H9 (cell line): ENCODE results near the gene SOX15. TPM values are rescaled to one million over a fixed set of nuclear protein-coding genes. Genes with fewer than 3 reads are reported as not detected.

Source experiments
- DNase-seq: peaks from one replicate; pipeline ENCODE4 v3.0.0-alpha.2; 2017
- H2AFZ ChIP-seq: one replicate; pipeline ENCODE4 v1.6.1; 2013; ENCODE audit warnings: mild to moderate bottlenecking, low read length, control low read depth, moderate library complexity
- H2AK5ac ChIP-seq: 2 replicates; pipeline ENCODE4 v1.6.1; 2013; ENCODE audit warnings: low read length, control low read depth, mixed read lengths; ENCODE audit not compliant: insufficient read length
- H2BK120ac ChIP-seq: one replicate; pipeline ENCODE4 v1.6.1; 2013; ENCODE audit warnings: low read depth, mild to moderate bottlenecking, low read length, control low read depth, inconsistent platforms; ENCODE audit not compliant: poor library complexity, severe bottlenecking
- H2BK12ac ChIP-seq: 2 replicates; pipeline ENCODE4 v1.6.1; 2013; ENCODE audit warnings: low read length, control low read depth, mixed read lengths, low read depth; ENCODE audit not compliant: insufficient read length
- H2BK15ac ChIP-seq: 2 replicates; pipeline ENCODE4 v1.6.1; 2013; ENCODE audit warnings: low read depth, low read length, control low read depth
- H2BK20ac ChIP-seq: one replicate; pipeline ENCODE4 v1.6.1; 2013; ENCODE audit warnings: low read depth, mild to moderate bottlenecking, low read length, control low read depth, inconsistent platforms; ENCODE audit not compliant: poor library complexity, severe bottlenecking
- H2BK5ac ChIP-seq: 2 replicates; pipeline ENCODE4 v1.6.1; 2013; ENCODE audit warnings: low read length, control low read depth, mixed read lengths; ENCODE audit not compliant: insufficient read length
- H3K14ac ChIP-seq: 2 replicates; pipeline ENCODE4 v1.6.1; 2013; ENCODE audit warnings: low read length, control low read depth; ENCODE audit not compliant: insufficient read depth
- H3K18ac ChIP-seq: 2 replicates; pipeline ENCODE4 v1.6.1; 2013; ENCODE audit warnings: low read depth, mild to moderate bottlenecking, mixed read lengths, low read length, control low read depth; ENCODE audit not compliant: insufficient read length
- H3K23ac ChIP-seq: 2 replicates; pipeline ENCODE4 v1.6.1; 2013; ENCODE audit warnings: low read length, control low read depth, mixed read lengths, low read depth; ENCODE audit not compliant: insufficient read length
- H3K23me2 ChIP-seq: 2 replicates; pipeline ENCODE4 v1.6.1; 2013; ENCODE audit warnings: low read depth, mild to moderate bottlenecking, mixed read lengths, low read length, control low read depth; ENCODE audit not compliant: insufficient read length, poor library complexity, severe bottlenecking
- H3K27ac ChIP-seq: 2 replicates; pipeline ENCODE4 v1.5.1; 2013; ENCODE audit warnings: low read length, control low read depth, mixed read lengths, low read depth; ENCODE audit not compliant: insufficient read length
- H3K27me3 ChIP-seq: 2 replicates; pipeline ENCODE4 v1.6.1; 2013; ENCODE audit warnings: low read length, control low read depth, inconsistent platforms; ENCODE audit not compliant: insufficient read depth
- H3K4ac ChIP-seq: 2 replicates; pipeline ENCODE4 v1.6.1; 2013; ENCODE audit warnings: low read depth, mild to moderate bottlenecking, control low read depth, inconsistent platforms, low read length, moderate library complexity
- H3K4me1 ChIP-seq: 2 replicates; pipeline ENCODE4 v1.6.1; 2013; ENCODE audit warnings: low read length, control low read depth, inconsistent platforms; ENCODE audit not compliant: insufficient read depth
- H3K4me2 ChIP-seq: 2 replicates; pipeline ENCODE4 v1.6.1; 2013; ENCODE audit warnings: low read length, control low read depth, mixed read lengths; ENCODE audit not compliant: insufficient read length, insufficient read depth
- H3K56ac ChIP-seq: 2 replicates; pipeline ENCODE4 v1.6.1; 2013; ENCODE audit warnings: low read depth, mild to moderate bottlenecking, mixed read lengths, low read length, control low read depth; ENCODE audit not compliant: insufficient read length
- H3K79me1 ChIP-seq: 2 replicates; pipeline ENCODE4 v1.6.1; 2013; ENCODE audit warnings: low read depth, mild to moderate bottlenecking, moderate library complexity, low read length, control low read depth, inconsistent platforms; ENCODE audit not compliant: insufficient read depth, poor library complexity, severe bottlenecking
- H3K79me2 ChIP-seq: 2 replicates; pipeline ENCODE4 v1.6.1; 2013; ENCODE audit warnings: low read length, control low read depth, inconsistent platforms; ENCODE audit not compliant: insufficient read depth
- H3K9ac ChIP-seq: 2 replicates; pipeline ENCODE4 v1.6.1; 2013; ENCODE audit warnings: low read length, control low read depth, mixed read lengths; ENCODE audit not compliant: insufficient read length; ENCODE audit errors: extremely low read depth
- H3K9me3 ChIP-seq: one replicate; pipeline ENCODE4 v1.6.1; 2013; ENCODE audit warnings: low read depth, low read length, inconsistent platforms; ENCODE audit not compliant: control insufficient read depth
- H3T11ph ChIP-seq: one replicate; pipeline ENCODE4 v1.6.1; 2013; ENCODE audit warnings: mild to moderate bottlenecking, low read length, control low read depth, inconsistent platforms
- H4K20me1 ChIP-seq: one replicate; pipeline ENCODE4 v1.6.1; 2013; ENCODE audit not compliant: control insufficient read depth, insufficient read length, insufficient read depth
- H4K5ac ChIP-seq: 2 replicates; pipeline ENCODE4 v1.6.1; 2013; ENCODE audit warnings: low read depth, mild to moderate bottlenecking, mixed read lengths, low read length, control low read depth; ENCODE audit not compliant: insufficient read length
- H4K8ac ChIP-seq: replicated peaks from 2 replicates; pipeline ENCODE4 v1.6.1; 2013; ENCODE audit warnings: low read length, control low read depth, mixed read lengths, low read depth; ENCODE audit not compliant: insufficient read length
- H4K91ac ChIP-seq: 2 replicates; pipeline ENCODE4 v1.6.1; 2013; ENCODE audit warnings: low read depth, mild to moderate bottlenecking, moderate library complexity, mixed read lengths, low read length, control low read depth; ENCODE audit not compliant: insufficient read length
- H3K27ac Mint-ChIP-seq, 3 experiments: 2 replicates in 2 of 3; 3 replicates in 1 of 3; pipeline ENCODE4 v1.8.0; 2020 to 2021; ENCODE audit warnings: mixed read lengths in 3 of 3, mild to moderate bottlenecking in 1 of 3, moderate library complexity in 1 of 3
- H3K27me3 Mint-ChIP-seq: 2 replicates; pipeline ENCODE4 v1.8.0; 2021; ENCODE audit warnings: low read depth, mild to moderate bottlenecking, moderate library complexity, mixed read lengths
- H3K36me3 Mint-ChIP-seq, 3 experiments: 2 replicates in 2 of 3; 3 replicates in 1 of 3; pipeline ENCODE4 v1.8.0; 2020 to 2021; ENCODE audit warnings: low read depth in 3 of 3, mixed read lengths in 3 of 3; ENCODE audit not compliant: insufficient read depth in 1 of 3
- H3K4me1 Mint-ChIP-seq, 2 experiments: 2 replicates each; pipeline ENCODE4 v1.8.0; 2020; ENCODE audit warnings: mixed read lengths in 2 of 2
- H3K4me3 Mint-ChIP-seq, 2 experiments: 2 replicates in 1 of 2; 3 replicates in 1 of 2; pipeline ENCODE4 v1.8.0; 2020 to 2021; ENCODE audit warnings: mild to moderate bottlenecking in 2 of 2, mixed read lengths in 2 of 2, moderate library complexity in 1 of 2
- H3K9me3 Mint-ChIP-seq, 2 experiments: 2 replicates in 1 of 2; 3 replicates in 1 of 2; pipeline ENCODE4 v1.8.0; 2020; ENCODE audit warnings: mild to moderate bottlenecking in 2 of 2, mixed read lengths in 2 of 2, moderate library complexity in 1 of 2
- CTCF ChIP-seq: fragments of 200-600 bp; sonication (generic); conservative IDR thresholded peaks from 3 replicates; pipeline ENCODE4 v1.8.0; 2021; ENCODE audit warnings: antibody characterized with exemption, mild to moderate bottlenecking
- WGBS: extraction: QIAGEN DNeasy Blood & Tissue Kit; methylation state at CpG from one replicate; pipeline ENCODE4 v1.1.7; 2013; ENCODE audit warnings: missing lambda C conversion rate, low lambda C conversion rate, mixed read lengths; ENCODE audit not compliant: insufficient read length; ENCODE audit errors: extremely low coverage; 5-methylcytosine and 5-hydroxymethylcytosine counted together
- total RNA-seq: library from RNA; stranded (reverse); gene quantifications from 2 replicates; pipeline ENCODE4 v1.2.1, GENCODE V29; 2021

Gene SOX15
- total RNA-seq, 1 experiment from 2014 or later: 7.7 TPM

GRCh38 chr17:7587420-7588151 lies 2.3 kb downstream of the SOX15 start:
- Histone ChIP-seq H2BK15ac (no peak overlapping the region), H3K4ac (no peak overlapping the region), H3K18ac (no peak overlapping the region), H3K56ac (no peak overlapping the region), H3K79me1 (no peaks in the 10 kb centered on the region), H4K5ac (no peak overlapping the region), H3K4me2 (no peak overlapping the region), H3K27ac (no peak overlapping the region), H3K9ac (no peak overlapping the region), H2BK120ac (no peak overlapping the region), H3K27me3 (no peaks in the 10 kb centered on the region), H3K23me2 (peaks cover 13% of the 10 kb centered on the region), H3T11ph (no peak overlapping the region), H4K91ac (no peak overlapping the region), H2BK12ac (no peak overlapping the region), H3K23ac (no peak overlapping the region), H2BK5ac (no peak overlapping the region), H2AK5ac (no peak overlapping the region), H2BK20ac (no peak overlapping the region), H4K8ac (no peak overlapping the region), H3K9me3 (no peaks in the 10 kb centered on the region), H2AFZ (no peak overlapping the region), H3K14ac (no peak overlapping the region), H3K79me2 (no peaks in the 10 kb centered on the region), H3K4me1 (no peaks in the 10 kb centered on the region; the same call in 1 of the 2 replicates), H4K20me1 (no peaks in the 10 kb centered on the region)
- TF ChIP-seq CTCF: no peak
- DNase-seq: no peak
- peaks cover 13 to 46% (median 37%) of the 10 kb centered on the region in 3 experiments; a peak in 6 of 7 replicates for H3K36me3 Mint-ChIP-seq
- H3K27ac Mint-ChIP-seq: peak overlapping the region in 1 of 3 experiments; percentile 46; a peak in 2 of 7 replicates
- H3K9me3 Mint-ChIP-seq: peaks cover 0 to 3% of the 10 kb centered on the region in 2 experiments; a peak in 1 of 5 replicates
- WGBS: no CpG with 5 or more reads among the region's 12 CpGs
- no peak overlapping the region; a peak in 1 of 5 replicates for H3K4me3 Mint-ChIP-seq
- no peaks in the 10 kb centered on the region; the same call in 1 of the 2 replicates for H3K27me3 Mint-ChIP-seq
- peaks cover 27 to 58% of the 10 kb centered on the region in 2 experiments for H3K4me1 Mint-ChIP-seq
